Duodenal mucosa (tissue), 2 donors: ENCODE measurements around the gene TBC1D2B.
"Not testable (repeated sequence)": the region's sequence is repeated elsewhere in the genome, so short reads cannot be mapped to it uniquely, and the experiment has no call there.

Experiments
- H3K27ac ChIP-seq: one replicate; pipeline ENCODE4 v1.7.0; 2013; ENCODE audit warnings: low read depth, low read length
- H3K27me3 ChIP-seq, 2 donors: one replicate each; pipeline ENCODE4 v1.7.0; 2013; ENCODE audit warnings: low read length in 2 of 2, control low read depth in 1 of 2; ENCODE audit not compliant: insufficient read depth in 2 of 2, control insufficient read depth in 1 of 2
- H3K36me3 ChIP-seq, 2 donors: one replicate each; pipeline ENCODE4 v1.7.0; 2013; ENCODE audit warnings: low read length in 2 of 2, control low read depth in 1 of 2; ENCODE audit not compliant: insufficient read depth in 2 of 2, control insufficient read depth in 1 of 2
- H3K4me1 ChIP-seq, 2 donors: one replicate each; pipeline ENCODE4 v1.7.0; 2013; ENCODE audit warnings: low read length in 2 of 2, control low read depth in 1 of 2; ENCODE audit not compliant: insufficient read depth in 2 of 2, control insufficient read depth in 1 of 2
- H3K4me3 ChIP-seq, 2 donors: one replicate each; pipeline ENCODE4 v1.7.0; 2013; ENCODE audit warnings: low read length in 2 of 2, low read depth in 1 of 2
- H3K9ac ChIP-seq, 2 donors: one replicate each; pipeline ENCODE4 v1.7.0; 2013; ENCODE audit warnings: low read length in 2 of 2, low read depth in 1 of 2
- H3K9me3 ChIP-seq, 2 donors: one replicate each; pipeline ENCODE4 v1.7.0; 2013; ENCODE audit warnings: low read length in 2 of 2, control low read depth in 1 of 2; ENCODE audit not compliant: control insufficient read depth in 1 of 2

Gene TBC1D2B

GRCh38 chr15:77989296-77990143 lies 88.0 kb downstream of the TBC1D2B start:
- peak overlapping the region in 1 of 2 donors; percentile 12 for H3K9ac ChIP-seq
- no peak overlapping the region for H3K4me3 ChIP-seq
- no peaks in the 10 kb centered on the region for H3K9me3 ChIP-seq
- H3K27me3 ChIP-seq = no peaks in the 10 kb centered on the region
- no peaks in the 10 kb centered on the region for H3K36me3 ChIP-seq
- peaks cover 10 to 32% of the 10 kb centered on the region in 2 donors for H3K4me1 ChIP-seq
- H3K27ac ChIP-seq = no peak overlapping the region

- peaks cover 7 to 24% of the 10 kb centered on the region in 2 donors for H3K4me1 ChIP-seq
- H3K27ac ChIP-seq = no peak overlapping the region
- no peak overlapping the region for H3K9ac ChIP-seq
Measured at GRCh38 chr15:77988347-77989295, 88.9 kb downstream of the TBC1D2B start.

GRCh38 chr15:77987765-77988136 lies 89.8 kb downstream of the TBC1D2B start:
- H3K27ac ChIP-seq, H3K36me3 ChIP-seq, H3K9me3 ChIP-seq, H3K27me3 ChIP-seq, H3K4me3 ChIP-seq, H3K9ac ChIP-seq: not testable (repeated sequence)
- peaks cover 4 to 23% of the 10 kb centered on the region in 2 donors for H3K4me1 ChIP-seq

More at GRCh38 chr15:77988347-77989295, 88.9 kb downstream of the TBC1D2B start:
- Histone ChIP-seq H3K36me3 (no peaks in the 10 kb centered on the region), H3K9me3 (no peaks in the 10 kb centered on the region), H3K4me3 (no peak overlapping the region), H3K27me3 (no peaks in the 10 kb centered on the region)

GRCh38 chr15:77986891-77987764 lies 90.4 kb downstream of the TBC1D2B start:
- peaks cover 4 to 19% of the 10 kb centered on the region in 2 donors for H3K4me1 ChIP-seq
- H3K9ac ChIP-seq = no peak overlapping the region
- no peaks in the 10 kb centered on the region for H3K36me3 ChIP-seq
- H3K27me3 ChIP-seq = peaks cover 0 to 2% of the 10 kb centered on the region in 2 donors
- H3K9me3 ChIP-seq = no peaks in the 10 kb centered on the region
- H3K27ac ChIP-seq = no peak overlapping the region
- no peak overlapping the region for H3K4me3 ChIP-seq

- peaks cover 0 to 2% of the 10 kb centered on the region in 2 donors for H3K27me3 ChIP-seq
- peaks cover 4 to 10% of the 10 kb centered on the region in 2 donors for H3K4me1 ChIP-seq
Measured at GRCh38 chr15:77985931-77986480, 91.5 kb downstream of the TBC1D2B start.

GRCh38 chr15:77985031-77985930 lies 92.2 kb downstream of the TBC1D2B start:
- peaks cover 0 to 2% of the 10 kb centered on the region in 2 donors for H3K27me3 ChIP-seq

More at GRCh38 chr15:77985931-77986480, 91.5 kb downstream of the TBC1D2B start:
- H3K36me3 ChIP-seq = no peaks in the 10 kb centered on the region
- no peaks in the 10 kb centered on the region for H3K9me3 ChIP-seq
- no peak overlapping the region for H3K4me3 ChIP-seq
- no peak overlapping the region for H3K27ac ChIP-seq
- no peak overlapping the region for H3K9ac ChIP-seq

GRCh38 chr15:77984446-77984861 lies 93.1 kb downstream of the TBC1D2B start:
- no peak overlapping the region for H3K4me3 ChIP-seq
- H3K36me3 ChIP-seq = no peaks in the 10 kb centered on the region
- no peak overlapping the region for H3K27ac ChIP-seq
- no peak overlapping the region for H3K9ac ChIP-seq
- H3K9me3 ChIP-seq = no peaks in the 10 kb centered on the region
- H3K4me1 ChIP-seq = no peaks in the 10 kb centered on the region
- peaks cover 0 to 2% of the 10 kb centered on the region in 2 donors for H3K27me3 ChIP-seq

More at GRCh38 chr15:77985031-77985930, 92.2 kb downstream of the TBC1D2B start:
- Histone ChIP-seq H3K27ac (no peak overlapping the region), H3K4me1 (peaks cover 2 to 3% of the 10 kb centered on the region in 2 donors), H3K9ac (no peak overlapping the region), H3K4me3 (no peak overlapping the region), H3K9me3 (no peaks in the 10 kb centered on the region), H3K36me3 (no peaks in the 10 kb centered on the region)

- Histone ChIP-seq H3K36me3 (no peaks in the 10 kb centered on the region), H3K27me3 (peaks cover 0 to 2% of the 10 kb centered on the region in 2 donors), H3K4me1 (no peaks in the 10 kb centered on the region), H3K9ac (no peak overlapping the region), H3K4me3 (no peak overlapping the region), H3K9me3 (no peaks in the 10 kb centered on the region), H3K27ac (no peak overlapping the region)
Measured at GRCh38 chr15:77983708-77984445, 93.6 kb downstream of the TBC1D2B start.
